HG02884 (cell line): Measurements from ENCODE around the gene DACT2.

Experiments used
- ATAC-seq: cut with Tn5 transposase; IDR thresholded peaks from one replicate; pipeline ENCODE4 v1.9.1; 2021; ENCODE audit warnings: mild to moderate bottlenecking, moderate library complexity; ENCODE audit not compliant: unreplicated experiment

DACT2 gene

GRCh38 chr6:168349718-168350210 is 30.2 kb upstream of the DACT2 start:
- no peak for ATAC-seq

DNA sequence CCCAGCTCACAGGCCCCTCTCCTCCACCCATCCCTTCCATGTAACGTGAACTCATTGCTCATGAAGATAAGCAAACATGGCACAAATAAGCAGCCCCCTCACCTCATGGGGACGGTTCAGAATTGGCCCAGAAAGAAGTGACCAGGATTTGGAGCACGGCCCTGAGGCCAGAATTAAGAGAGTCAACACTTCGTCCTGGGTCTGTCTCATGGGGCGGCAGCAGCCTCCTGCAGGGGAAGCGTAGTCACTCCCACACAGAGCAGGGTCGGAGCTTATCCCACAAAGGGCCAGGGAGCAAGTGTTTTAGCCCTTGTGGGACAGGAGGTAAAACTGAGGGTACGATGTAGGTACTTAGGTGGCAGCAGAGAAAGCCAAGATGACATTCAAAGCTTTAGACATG is 28.6 kb upstream of the DACT2 start:
- no peak for ATAC-seq

- ATAC-seq: no peak
Observed at GRCh38 chr6:168347615-168348014, 28.0 kb upstream of the DACT2 start.

GRCh38 chr6:168347053-168347452 is 27.5 kb upstream of the DACT2 start:
- ATAC-seq: no peak

- ATAC-seq: no peak
Observed at GRCh38 chr6:168345896-168346754, 26.5 kb upstream of the DACT2 start.

DNA sequence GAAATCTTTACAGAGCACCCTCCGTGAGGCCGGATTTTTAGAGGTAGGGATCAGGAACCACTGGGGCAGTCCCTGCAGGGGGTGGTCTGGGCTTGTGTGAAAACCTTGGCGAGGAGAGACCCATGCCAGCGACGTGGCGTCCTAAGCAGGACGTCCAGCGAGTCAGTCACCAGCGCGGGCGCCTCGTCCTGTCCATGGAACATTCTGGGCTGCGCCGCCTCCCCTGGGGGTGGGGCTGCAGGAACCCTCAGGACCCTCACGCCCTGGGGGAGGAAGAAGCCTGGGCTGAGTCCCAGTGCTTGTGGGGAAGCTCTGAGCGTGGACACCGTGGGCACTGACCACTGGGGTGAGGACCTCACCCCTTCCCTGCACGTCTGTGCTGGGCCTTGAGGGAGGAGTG is 25.7 kb upstream of the DACT2 start:
- no peak for ATAC-seq

GRCh38 chr6:168344338-168344737 is 24.8 kb upstream of the DACT2 start:
- ATAC-seq: no peak

GRCh38 chr6:168343239-168344150 is 23.9 kb upstream of the DACT2 start:
- no peak for ATAC-seq

- no peak for ATAC-seq
Observed at GRCh38 chr6:168342636-168343035, 23.1 kb upstream of the DACT2 start.

GRCh38 chr6:168341280-168341900 is 21.8 kb upstream of the DACT2 start:
- ATAC-seq: no peak

DNA sequence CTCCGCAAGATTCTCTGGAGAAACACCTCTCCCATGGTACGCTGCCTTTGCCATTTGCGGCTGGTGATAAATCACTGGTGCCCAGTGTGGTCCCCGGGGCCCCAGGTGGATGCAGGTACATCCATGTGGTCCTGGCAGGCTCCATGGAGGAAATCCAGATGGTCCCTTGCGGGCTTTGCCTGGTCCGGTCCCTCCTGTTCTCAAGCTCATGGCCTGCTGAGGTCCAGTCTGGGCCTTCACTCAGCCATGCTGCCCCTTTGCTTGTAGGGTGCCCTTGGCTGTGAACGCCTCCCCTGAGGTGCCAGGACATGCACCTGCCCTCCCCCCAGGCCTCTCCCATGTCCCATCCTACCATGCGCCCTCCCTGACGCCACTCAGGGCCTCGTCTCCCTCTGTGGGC is 21.2 kb upstream of the DACT2 start:
- no peak for ATAC-seq

DNA sequence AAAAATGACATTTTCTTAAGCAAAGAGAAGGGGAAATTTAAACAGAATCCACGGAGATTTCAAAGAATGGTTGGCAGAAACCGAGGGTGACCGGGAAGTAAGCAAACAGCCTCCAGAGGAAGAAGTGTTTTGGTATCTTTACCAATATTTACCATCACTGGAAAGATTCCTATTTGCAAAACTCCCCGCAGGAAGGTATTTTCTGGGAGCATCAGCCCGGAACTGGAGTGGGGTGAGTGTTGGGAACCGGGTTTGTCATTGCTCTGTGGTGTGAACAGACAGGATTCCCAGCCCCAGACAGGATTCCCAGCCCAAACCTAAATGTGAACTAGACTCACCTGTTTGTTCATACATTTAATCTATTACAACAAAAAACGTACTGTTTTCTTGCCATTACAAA is 19.2 kb upstream of the DACT2 start:
- ATAC-seq: no peak

DNA sequence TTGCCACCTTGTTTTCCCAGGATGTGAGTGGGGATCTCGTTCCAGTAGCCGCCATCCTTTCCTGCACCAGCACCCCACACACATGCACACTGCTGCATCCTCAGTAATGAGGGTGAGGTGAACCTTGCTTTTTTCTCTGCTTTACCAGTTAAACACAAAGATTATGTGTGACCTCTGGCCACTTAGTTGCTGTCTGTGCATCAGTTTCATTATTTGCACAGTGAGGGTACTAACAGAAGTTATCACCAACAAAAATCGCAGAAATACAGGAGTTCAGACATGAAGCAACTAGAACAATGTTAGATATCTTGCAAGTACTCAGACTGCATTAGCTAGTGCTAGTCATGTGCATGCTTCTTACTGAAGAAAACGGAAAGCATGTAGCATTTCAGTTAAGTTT is 17.4 kb upstream of the DACT2 start:
- no peak for ATAC-seq

DNA sequence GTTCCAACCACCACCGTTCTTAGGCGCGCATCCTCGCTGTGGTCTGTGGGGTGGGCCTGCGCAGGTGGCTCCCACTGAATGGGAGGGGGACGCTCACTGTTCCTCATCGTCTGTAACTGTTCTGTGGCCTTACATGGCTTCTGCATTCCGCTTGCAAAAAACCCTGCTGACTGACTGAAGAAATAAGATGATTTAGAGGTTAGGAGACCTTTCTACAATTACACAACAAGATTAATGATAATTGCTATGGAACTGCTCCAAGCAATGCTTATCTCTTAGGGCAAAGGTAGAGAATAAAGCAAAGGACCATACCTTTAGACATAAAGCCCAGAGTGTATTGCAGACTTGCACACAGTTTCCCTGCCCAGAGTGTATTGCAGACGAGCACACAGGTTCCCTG is 14.4 kb upstream of the DACT2 start:
- ATAC-seq: no peak

- ATAC-seq: no peak
Observed at GRCh38 chr6:168333491-168333890, 13.9 kb upstream of the DACT2 start.

GRCh38 chr6:168333039-168333438 is 13.5 kb upstream of the DACT2 start:
- ATAC-seq: no peak

GRCh38 chr6:168332020-168332419 is 12.4 kb upstream of the DACT2 start:
- no peak for ATAC-seq

DNA sequence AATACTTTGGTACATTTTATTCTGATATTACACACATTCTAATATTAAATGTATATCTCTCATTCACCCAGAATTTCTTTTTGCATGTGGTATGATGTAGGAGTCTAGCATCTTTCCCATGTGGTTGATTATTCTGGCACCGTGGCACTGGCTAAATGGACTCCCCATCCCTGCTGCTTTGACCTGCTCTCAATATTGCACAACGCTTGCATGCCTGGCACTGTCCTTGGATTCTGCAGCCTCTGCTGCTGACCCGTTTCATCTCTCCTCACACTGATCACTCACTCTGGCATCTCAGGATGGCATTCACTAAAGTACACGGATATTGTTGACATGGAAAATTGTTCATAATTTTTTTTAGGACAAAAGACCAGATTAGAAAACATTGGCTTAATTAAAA is 11.5 kb upstream of the DACT2 start:
- ATAC-seq: no peak

- no peak for ATAC-seq
Observed at GRCh38 chr6:168330403-168330802, 10.8 kb upstream of the DACT2 start.

DNA sequence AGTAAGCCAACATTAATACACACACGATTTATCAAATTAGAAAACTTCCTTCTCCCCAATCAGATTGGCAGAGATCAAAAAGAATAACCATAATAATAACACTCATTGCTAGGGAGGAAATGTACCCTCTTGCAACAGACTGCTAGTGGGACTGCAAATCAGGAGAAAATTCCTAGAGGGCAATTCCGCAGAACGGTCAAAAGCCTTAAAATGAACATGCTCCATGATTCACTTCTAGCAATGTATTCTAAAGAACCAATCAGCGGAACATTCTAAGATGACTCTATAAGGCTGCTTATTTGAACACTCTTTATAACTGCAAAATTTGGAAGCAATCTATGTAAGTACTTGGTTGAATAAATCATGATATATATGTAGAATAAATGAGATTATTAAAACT is 8.5 kb upstream of the DACT2 start:
- no peak for ATAC-seq
